ENCODE measurements around the gene PLEKHA4.
A peak's percentile ranks its signal among the peaks of the same experiment; 100 is the strongest.
"Not testable (repeated sequence)": the region's sequence is repeated elsewhere in the genome, so short reads cannot be mapped to it uniquely, and the experiment has no call there.

The PLEKHA4 gene

GRCh38 chr19:48866692-48867091, 1.7 kb downstream of the PLEKHA4 start:
- DNase-seq (no peak), ATAC-seq (no peak)

GRCh38 chr19:48862827-48863226, 5.6 kb downstream of the PLEKHA4 start:
- no peak for DNase-seq
- no peak for ATAC-seq

- DNase-seq (no peak), ATAC-seq (no peak)
These were observed 7.1 kb downstream of the PLEKHA4 start for GRCh38 chr19:48861313-48861712.

GRCh38 chr19:48859711-48860572, 8.5 kb downstream of the PLEKHA4 start:
- ATAC-seq (no peak), DNase-seq (peak; percentile 24)

GRCh38 chr19:48858984-48859710, 9.3 kb downstream of the PLEKHA4 start:
- DNase-seq (peak; percentile 85), ATAC-seq (peak; percentile 92)

- no peak for ATAC-seq
- no peak for DNase-seq
These were observed 11.5 kb downstream of the PLEKHA4 start for GRCh38 chr19:48856921-48857320.

- ATAC-seq (no peak), DNase-seq (no peak)
These were observed 14.3 kb downstream of the PLEKHA4 start for GRCh38 chr19:48854103-48854502.

- ATAC-seq = no peak
- DNase-seq = no peak
These were observed 14.9 kb downstream of the PLEKHA4 start for GRCh38 chr19:48853483-48853882.

- DNase-seq = no peak
- ATAC-seq = no peak
These were observed 16.1 kb downstream of the PLEKHA4 start for GRCh38 chr19:48852292-48852691.

- not testable (repeated sequence) for DNase-seq, ATAC-seq
These were observed 21.8 kb downstream of the PLEKHA4 start for GRCh38 chr19:48846659-48847058.

GRCh38 chr19:48845384-48845783, 23.0 kb downstream of the PLEKHA4 start:
- DNase-seq (no peak), ATAC-seq (no peak)

GRCh38 chr19:48844472-48844871, 23.9 kb downstream of the PLEKHA4 start:
- DNase-seq (no peak), ATAC-seq (no peak)

GRCh38 chr19:48842789-48843162, 25.6 kb downstream of the PLEKHA4 start:
- no peak for ATAC-seq
- DNase-seq = peak; percentile 48

GRCh38 chr19:48841571-48841970, 26.8 kb downstream of the PLEKHA4 start:
- ATAC-seq (no peak), DNase-seq (no peak)

- ATAC-seq (no peak), DNase-seq (no peak)
These were observed 27.4 kb downstream of the PLEKHA4 start for GRCh38 chr19:48841047-48841446.

GRCh38 chr19:48837687-48838086, 30.7 kb downstream of the PLEKHA4 start:
- DNase-seq (no peak), ATAC-seq (no peak)

GRCh38 chr19:48837051-48837524, 31.3 kb downstream of the PLEKHA4 start:
- ATAC-seq (peak; percentile 89), DNase-seq (peak; percentile 91)

- peak; percentile 12 for DNase-seq
- ATAC-seq = peak; percentile 7
These were observed 32.1 kb downstream of the PLEKHA4 start, which contains the start of gene HSD17B14 for GRCh38 chr19:48836089-48837017. Gene HSD17B14 (minus strand): TSS chr19:48836491. CDS start chr19:48836411, 80 bp downstream.

GRCh38 chr19:48835734-48836088, 32.7 kb downstream of the PLEKHA4 start:
- peak; percentile 97 for ATAC-seq
- DNase-seq = peak; percentile 98

GRCh38 chr19:48833977-48834376, 34.4 kb downstream of the PLEKHA4 start:
- ATAC-seq (no peak), DNase-seq (no peak)

- ATAC-seq (no peak), DNase-seq (no peak)
These were observed 35.4 kb downstream of the PLEKHA4 start for GRCh38 chr19:48833049-48833448.

GRCh38 chr19:48830965-48831364, 37.5 kb downstream of the PLEKHA4 start:
- no peak for DNase-seq
- no peak for ATAC-seq

Data from stimulated activated naive CD8-positive, alpha-beta T cell treated with anti-CD3 and anti-CD28 coated beads, Interleukin-15, Interleukin-2, amounts not matched to agents 100 U/mL and 50 U/mL, for 24 hours (primary cell).